Loucy (cell line): ENCODE results near the gene ZFYVE1.

Source experiments
- H2AFZ ChIP-seq: fragments of 200-600 bp; sonication (generic); 2 replicates; pipeline ENCODE4 v1.6.0; 2016; ENCODE audit warnings: antibody characterized with exemption, mild to moderate bottlenecking, low read length, moderate library complexity
- H3F3A ChIP-seq: fragments of 200-600 bp; 2 replicates; pipeline ENCODE4 v1.6.0; 2016; ENCODE audit warnings: antibody characterized with exemption, low read depth, mild to moderate bottlenecking
- H3K27me3 ChIP-seq: fragments of 200-600 bp; sonication (generic); 2 replicates; pipeline ENCODE4 v1.6.1; 2014; ENCODE audit warnings: low read length, mild to moderate bottlenecking; ENCODE audit not compliant: insufficient read depth, poor library complexity, severe bottlenecking
- H3K36me3 ChIP-seq: fragments of 200-600 bp; sonication (generic); 2 replicates; pipeline ENCODE4 v1.6.1; 2016; ENCODE audit warnings: low read length; ENCODE audit not compliant: insufficient read depth
- H3K4me1 ChIP-seq: fragments of 200-600 bp; sonication (generic); 2 replicates; pipeline ENCODE4 v1.5.1; 2014; ENCODE audit warnings: low read length, mild to moderate bottlenecking; ENCODE audit not compliant: insufficient read depth, poor library complexity, severe bottlenecking
- H3K4me2 ChIP-seq: fragments of 200-600 bp; sonication (generic); 2 replicates; pipeline ENCODE4 v1.6.0; 2014; ENCODE audit warnings: antibody characterized with exemption, low read length, low read depth, mild to moderate bottlenecking; ENCODE audit not compliant: poor library complexity, severe bottlenecking
- H3K4me3 ChIP-seq: fragments of 200-600 bp; sonication (generic); 2 replicates; pipeline ENCODE4 v1.5.1; 2014; ENCODE audit warnings: low read length, mild to moderate bottlenecking, mixed read lengths; ENCODE audit not compliant: poor library complexity, severe bottlenecking
- H3K79me2 ChIP-seq: fragments of 200-600 bp; sonication (generic); 2 replicates; pipeline ENCODE4 v1.6.1; 2014; ENCODE audit warnings: low read length; ENCODE audit not compliant: insufficient read depth
- H3K9ac ChIP-seq: fragments of 200-600 bp; sonication (generic); 2 replicates; pipeline ENCODE4 v1.6.0; 2014; ENCODE audit warnings: mild to moderate bottlenecking, low read depth, low read length, moderate library complexity; ENCODE audit not compliant: poor library complexity, severe bottlenecking
- H3K9me2 ChIP-seq: fragments of 200-600 bp; sonication (generic); replicated peaks from 2 replicates; pipeline ENCODE4 v1.6.1; 2016; ENCODE audit warnings: low read depth, low read length, mixed read lengths
- H3K9me3 ChIP-seq: fragments of 200-600 bp; sonication (generic); 2 replicates; pipeline ENCODE4 v1.6.1; 2014; ENCODE audit warnings: mild to moderate bottlenecking, antibody characterized with exemption, low read length, low read depth; ENCODE audit not compliant: insufficient read depth
- H4K20me1 ChIP-seq: fragments of 200-600 bp; sonication (generic); 2 replicates; pipeline ENCODE4 v1.6.0; 2014; ENCODE audit warnings: antibody characterized with exemption, low read length, mild to moderate bottlenecking; ENCODE audit not compliant: insufficient read depth, poor library complexity, severe bottlenecking
- CTCF ChIP-seq: fragments of 200-600 bp; sonication (generic); conservative IDR thresholded peaks from 2 replicates; pipeline ENCODE4 v1.5.1; 2014; ENCODE audit warnings: mild to moderate bottlenecking, antibody characterized with exemption, low read length
- EZH2phosphoT487 ChIP-seq: fragments of 200-600 bp; IDR thresholded peaks from 2 replicates; pipeline ENCODE4 v1.6.1; 2018; ENCODE audit warnings: antibody characterized with exemption, mild to moderate bottlenecking, moderate library complexity, borderline replicate concordance

ZFYVE1 gene, protein sequence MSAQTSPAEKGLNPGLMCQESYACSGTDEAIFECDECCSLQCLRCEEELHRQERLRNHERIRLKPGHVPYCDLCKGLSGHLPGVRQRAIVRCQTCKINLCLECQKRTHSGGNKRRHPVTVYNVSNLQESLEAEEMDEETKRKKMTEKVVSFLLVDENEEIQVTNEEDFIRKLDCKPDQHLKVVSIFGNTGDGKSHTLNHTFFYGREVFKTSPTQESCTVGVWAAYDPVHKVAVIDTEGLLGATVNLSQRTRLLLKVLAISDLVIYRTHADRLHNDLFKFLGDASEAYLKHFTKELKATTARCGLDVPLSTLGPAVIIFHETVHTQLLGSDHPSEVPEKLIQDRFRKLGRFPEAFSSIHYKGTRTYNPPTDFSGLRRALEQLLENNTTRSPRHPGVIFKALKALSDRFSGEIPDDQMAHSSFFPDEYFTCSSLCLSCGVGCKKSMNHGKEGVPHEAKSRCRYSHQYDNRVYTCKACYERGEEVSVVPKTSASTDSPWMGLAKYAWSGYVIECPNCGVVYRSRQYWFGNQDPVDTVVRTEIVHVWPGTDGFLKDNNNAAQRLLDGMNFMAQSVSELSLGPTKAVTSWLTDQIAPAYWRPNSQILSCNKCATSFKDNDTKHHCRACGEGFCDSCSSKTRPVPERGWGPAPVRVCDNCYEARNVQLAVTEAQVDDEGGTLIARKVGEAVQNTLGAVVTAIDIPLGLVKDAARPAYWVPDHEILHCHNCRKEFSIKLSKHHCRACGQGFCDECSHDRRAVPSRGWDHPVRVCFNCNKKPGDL

GRCh38 chr14:73026845-73027542 lies at the start of gene ZFYVE1:
ZFYVE1 (minus strand) TSS chr14:73027106; CDS start chr14:73024508, 2,598 bp downstream.
- Histone ChIP-seq H2AFZ (peak within 1 kb of the TSS; percentile 94), H3K9me3 (no peaks in the 10 kb centered on the region), H3K79me2 (peaks cover 40% of the 10 kb centered on the region), H3K4me3 (peak within 1 kb of the TSS; percentile 79), H4K20me1 (peaks cover 12% of the 10 kb centered on the region), H3K4me2 (peak within 1 kb of the TSS; percentile 88), H3K9me2 (no peaks in the 10 kb centered on the region), H3F3A (no peaks in the 10 kb centered on the region), H3K36me3 (no peaks in the 10 kb centered on the region; the same call in 1 of the 2 replicates), H3K9ac (peak within 1 kb of the TSS; percentile 85), H3K27me3 (no peaks in the 10 kb centered on the region), H3K4me1 (peaks cover 34% of the 10 kb centered on the region)
- TF ChIP-seq EZH2phosphoT487 = no peak
- TF ChIP-seq CTCF = no peak

- Histone ChIP-seq H3K4me2 (no peak overlapping the region), H3K36me3 (peaks cover 49% of the 10 kb centered on the region), H4K20me1 (peaks cover 82% of the 10 kb centered on the region), H3F3A (no peaks in the 10 kb centered on the region), H3K9me3 (no peaks in the 10 kb centered on the region), H3K4me3 (no peak overlapping the region), H2AFZ (no peak overlapping the region), H3K4me1 (no peaks in the 10 kb centered on the region), H3K9me2 (no peaks in the 10 kb centered on the region), H3K79me2 (peaks cover 100% of the 10 kb centered on the region), H3K27me3 (no peaks in the 10 kb centered on the region), H3K9ac (no peak overlapping the region)
- no peak for TF ChIP-seq CTCF
- no peak for TF ChIP-seq EZH2phosphoT487
Observed at GRCh38 chr14:73069585-73069984, 42.7 kb upstream of the ZFYVE1 start.

DNA sequence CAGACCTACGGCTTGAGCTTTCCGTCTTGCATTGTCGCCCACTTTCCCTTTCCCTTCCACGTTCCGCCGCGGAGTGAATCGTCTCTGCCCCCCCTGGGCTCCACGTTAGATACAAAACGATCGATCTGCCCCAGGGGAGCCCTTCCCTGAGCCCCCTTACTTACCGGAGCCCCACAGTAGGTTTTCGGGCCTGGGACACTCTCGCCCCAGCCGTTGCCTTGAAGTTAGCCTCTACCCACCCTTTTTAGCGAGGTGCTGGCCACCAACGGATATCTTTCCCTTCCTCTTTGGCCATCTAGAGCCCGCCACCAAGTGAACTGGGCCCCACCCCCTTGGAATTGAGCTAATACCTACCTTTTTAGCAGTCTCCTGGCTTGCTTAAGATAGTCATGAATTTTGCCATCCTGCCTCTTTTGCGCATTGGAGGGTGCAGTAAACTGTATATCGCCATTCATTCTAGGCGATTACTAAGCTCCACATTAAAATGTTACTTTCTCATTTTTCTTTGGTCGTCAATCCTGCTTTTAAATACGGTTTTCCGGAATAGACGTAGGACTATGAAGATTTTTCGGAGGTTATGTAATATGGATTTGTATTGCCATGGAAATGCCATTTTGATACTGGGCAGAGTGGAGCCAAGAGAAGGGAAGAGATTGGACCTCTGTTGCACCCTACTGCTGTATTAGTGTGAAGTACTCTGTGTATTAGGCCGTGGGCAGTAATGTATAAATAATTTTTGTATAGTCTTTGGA lies 32.2 kb upstream of the ZFYVE1 start:
- Histone ChIP-seq H3K4me2 (peak overlapping the region; percentile 70), H3K4me3 (peak overlapping the region; percentile 83), H3K4me1 (peaks cover 44% of the 10 kb centered on the region), H3K9ac (peak overlapping the region; percentile 91), H3K36me3 (peaks cover 4% of the 10 kb centered on the region; the same call in 1 of the 2 replicates), H4K20me1 (peaks cover 48% of the 10 kb centered on the region), H3K9me3 (no peaks in the 10 kb centered on the region), H3K9me2 (no peaks in the 10 kb centered on the region), H3K27me3 (no peaks in the 10 kb centered on the region), H3K79me2 (peaks cover 55% of the 10 kb centered on the region), H2AFZ (no peak overlapping the region; the same call in 1 of the 2 replicates), H3F3A (no peaks in the 10 kb centered on the region)
- TF ChIP-seq CTCF (no peak), EZH2phosphoT487 (no peak)
